Transverse colon (tissue), 4 donors: Measurements from ENCODE around the gene MTCH1. TPM values are rescaled to one million over a fixed set of nuclear protein-coding genes. Genes with fewer than 3 reads are reported as not detected.

Source experiments
- DNase-seq: peaks from one replicate; pipeline ENCODE4 v3.0.0-alpha.2; 2019
- H3K27ac ChIP-seq, 4 donors: fragments of 200-600 bp; sonication (generic); 2 replicates each; pipeline ENCODE4 v1.5.1; 2016 to 2018; ENCODE audit warnings: inconsistent platforms in 4 of 4
- H3K27me3 ChIP-seq: fragments of 200-600 bp; sonication (generic); 2 replicates; pipeline ENCODE4 v1.5.1; 2017; ENCODE audit warnings: inconsistent platforms
- H3K36me3 ChIP-seq, 4 donors: fragments of 200-600 bp; sonication (generic); 2 replicates each; pipeline ENCODE4 v1.5.1; 2017 to 2019; ENCODE audit warnings: inconsistent platforms in 4 of 4
- H3K4me1 ChIP-seq, 4 donors: fragments of 200-600 bp; sonication (generic); 2 replicates each; pipeline ENCODE4 v1.5.1; 2017 to 2020; ENCODE audit warnings: inconsistent platforms in 4 of 4
- H3K4me3 ChIP-seq, 4 donors: fragments of 200-600 bp; sonication (generic); 1 replicate in 1 of 4; 2 replicates in 3 of 4; pipeline versions ENCODE4 v1.5.1 to v1.6.1; 2017 to 2019; ENCODE audit warnings: inconsistent platforms in 4 of 4
- H3K9me3 ChIP-seq, 2 donors: fragments of 200-600 bp; sonication (generic); 2 replicates each; pipeline ENCODE4 v1.5.1; 2017 to 2019; ENCODE audit warnings: inconsistent platforms in 2 of 2
- EP300 ChIP-seq: sonication (generic); formaldehyde crosslinking; IDR thresholded peaks from one replicate; pipeline ENCODE4 v1.6.1; 2017; ENCODE audit warnings: antibody characterized with exemption, low read depth
- POLR2A ChIP-seq: fragments of 450-650 bp; IDR thresholded peaks from one replicate; pipeline ENCODE4 v1.6.1; 2016; ENCODE audit warnings: antibody characterized with exemption, mild to moderate bottlenecking, moderate library complexity
- POLR2AphosphoS5 ChIP-seq, 3 donors: sonication (generic); formaldehyde crosslinking; IDR thresholded peaks; one replicate each; pipeline ENCODE4 v1.6.1; 2016; ENCODE audit warnings: antibody characterized with exemption in 3 of 3
- WGBS, 2 donors: methylation state at CpG; one replicate each; pipeline ENCODE4 v1.1.5; 2018; ENCODE audit warnings: low coverage in 1 of 2; 5-methylcytosine and 5-hydroxymethylcytosine counted together
- in situ Hi-C, 4 donors: fragments of 200-750 bp; cut with MboI; loops; one replicate each; pipeline versions ENCODE4 v1.15.0 to v1.15.1; 2017; ENCODE audit warnings: low sequenced_read_pairs in 3 of 4, low pct_ligation_motif_present in 1 of 4, low pct_unique_long_range_greater_than_20kb in 1 of 4
- intact Hi-C: fragments of 100-400 bp; cut with DNase I; formaldehyde crosslinking; loops from one replicate; pipeline ENCODE4 v1.15.1; 2023; ENCODE audit warnings: low total_unique reads
- total RNA-seq, 4 donors: library from RNA; depleted of rRNA; stranded (reverse); fragments of >200 nt; gene quantifications; one replicate each; pipeline ENCODE4 v1.1.0, GENCODE V29; 2016
- TF ChIP-seq, protein P1 (sequence below), 5 experiments: fragments of 200-600 bp in 3 of 5; fragments of 450-650 bp in 2 of 5; sonication (generic) in 3 of 5; IDR thresholded peaks; 1 replicate in 2 of 5; 2 replicates in 3 of 5; pipeline ENCODE4 v1.5.1; 2016 to 2017; ENCODE audit warnings: antibody characterized with exemption in 5 of 5, inconsistent platforms in 3 of 5, mild to moderate bottlenecking in 2 of 5, moderate library complexity in 1 of 5

The MTCH1 gene
- total RNA-seq, 4 donors from 2014 or later, result 123 to 190 (median 152) TPM

DNA sequence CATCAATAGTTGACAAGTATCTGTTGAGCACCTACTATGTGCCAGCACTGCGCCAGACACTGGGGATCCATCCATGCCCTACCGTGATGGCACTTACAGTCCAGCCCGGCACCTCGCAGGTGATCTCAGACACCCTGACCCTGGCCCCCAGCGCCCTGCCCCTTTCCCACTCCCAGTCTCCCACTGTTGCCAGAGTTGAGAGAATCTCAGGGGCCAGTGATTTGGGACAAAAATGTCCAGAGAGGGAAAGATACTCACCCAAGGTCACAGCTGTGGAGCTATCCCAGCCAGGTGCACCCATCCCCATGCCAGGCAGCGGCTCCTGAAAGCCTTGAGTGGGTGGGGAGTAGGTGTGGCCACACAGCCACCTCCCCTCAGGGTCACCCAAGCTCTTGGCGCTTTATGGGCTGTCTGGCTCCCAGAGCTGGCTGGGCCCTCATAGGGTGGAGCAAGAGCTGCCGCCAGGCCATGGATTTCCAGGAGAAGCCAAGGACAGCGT, 28.2 kb downstream of the MTCH1 start:
- intact Hi-C loops, result no loop called here
- 85% methylated on average over 9 of the region's 9 CpGs; no CpG with 5 or more reads in 1 of the 2 donors for WGBS, 2 donors

DNA sequence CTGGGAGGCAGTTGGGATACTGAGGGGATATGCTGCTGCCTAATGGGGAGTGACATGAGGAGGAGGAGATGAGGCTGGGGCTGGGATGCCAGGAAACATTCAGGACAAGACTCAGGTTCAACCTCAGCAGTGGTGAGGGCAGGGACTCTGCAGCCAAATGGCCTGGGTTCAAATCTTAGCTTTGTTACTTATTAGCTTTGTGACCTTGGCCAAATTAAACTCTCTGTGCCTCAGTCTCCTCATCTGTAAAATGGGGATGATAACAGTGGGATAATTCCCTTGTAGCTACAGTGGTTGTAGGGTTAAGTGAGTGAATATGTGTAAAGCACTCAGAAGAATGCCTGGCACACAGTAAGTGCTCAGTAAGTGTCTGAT, 29.6 kb downstream of the MTCH1 start:
- no peaks in the 10 kb centered on the region for H3K27me3 ChIP-seq
- DNase-seq, result no peak
- no peak for TF ChIP-seq EP300
- no peak for TF ChIP-seq POLR2A
- TF ChIP-seq, protein P1, sequence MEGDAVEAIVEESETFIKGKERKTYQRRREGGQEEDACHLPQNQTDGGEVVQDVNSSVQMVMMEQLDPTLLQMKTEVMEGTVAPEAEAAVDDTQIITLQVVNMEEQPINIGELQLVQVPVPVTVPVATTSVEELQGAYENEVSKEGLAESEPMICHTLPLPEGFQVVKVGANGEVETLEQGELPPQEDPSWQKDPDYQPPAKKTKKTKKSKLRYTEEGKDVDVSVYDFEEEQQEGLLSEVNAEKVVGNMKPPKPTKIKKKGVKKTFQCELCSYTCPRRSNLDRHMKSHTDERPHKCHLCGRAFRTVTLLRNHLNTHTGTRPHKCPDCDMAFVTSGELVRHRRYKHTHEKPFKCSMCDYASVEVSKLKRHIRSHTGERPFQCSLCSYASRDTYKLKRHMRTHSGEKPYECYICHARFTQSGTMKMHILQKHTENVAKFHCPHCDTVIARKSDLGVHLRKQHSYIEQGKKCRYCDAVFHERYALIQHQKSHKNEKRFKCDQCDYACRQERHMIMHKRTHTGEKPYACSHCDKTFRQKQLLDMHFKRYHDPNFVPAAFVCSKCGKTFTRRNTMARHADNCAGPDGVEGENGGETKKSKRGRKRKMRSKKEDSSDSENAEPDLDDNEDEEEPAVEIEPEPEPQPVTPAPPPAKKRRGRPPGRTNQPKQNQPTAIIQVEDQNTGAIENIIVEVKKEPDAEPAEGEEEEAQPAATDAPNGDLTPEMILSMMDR (IDR thresholded peaks at IDR 0.05), result no peak
- TF ChIP-seq POLR2AphosphoS5 (IDR thresholded peaks at IDR 0.05), result no peak
- intact Hi-C loops, result no loop called here
- in situ Hi-C loops, result no loop called here
- no peaks in the 10 kb centered on the region for H3K9me3 ChIP-seq
- no peak overlapping the region for H3K27ac ChIP-seq
- no peak overlapping the region for H3K4me3 ChIP-seq
- H3K36me3 ChIP-seq, result no peaks in the 10 kb centered on the region
- no peaks in the 10 kb centered on the region for H3K4me1 ChIP-seq

More for the DNA sequence above, 28.2 kb downstream of the MTCH1 start:
- H3K36me3 ChIP-seq, result no peaks in the 10 kb centered on the region
- in situ Hi-C loops, result no loop called here
- TF ChIP-seq EP300, result no peak
- TF ChIP-seq, protein P1 (IDR thresholded peaks at IDR 0.05), result no peak
- TF ChIP-seq POLR2A, result no peak
- no peak for TF ChIP-seq POLR2AphosphoS5 (IDR thresholded peaks at IDR 0.05)
- no peak overlapping the region for H3K4me3 ChIP-seq
- H3K4me1 ChIP-seq, result no peaks in the 10 kb centered on the region
- no peak overlapping the region for H3K27ac ChIP-seq
- DNase-seq, result no peak
- H3K27me3 ChIP-seq, result no peaks in the 10 kb centered on the region
- no peaks in the 10 kb centered on the region for H3K9me3 ChIP-seq

DNA sequence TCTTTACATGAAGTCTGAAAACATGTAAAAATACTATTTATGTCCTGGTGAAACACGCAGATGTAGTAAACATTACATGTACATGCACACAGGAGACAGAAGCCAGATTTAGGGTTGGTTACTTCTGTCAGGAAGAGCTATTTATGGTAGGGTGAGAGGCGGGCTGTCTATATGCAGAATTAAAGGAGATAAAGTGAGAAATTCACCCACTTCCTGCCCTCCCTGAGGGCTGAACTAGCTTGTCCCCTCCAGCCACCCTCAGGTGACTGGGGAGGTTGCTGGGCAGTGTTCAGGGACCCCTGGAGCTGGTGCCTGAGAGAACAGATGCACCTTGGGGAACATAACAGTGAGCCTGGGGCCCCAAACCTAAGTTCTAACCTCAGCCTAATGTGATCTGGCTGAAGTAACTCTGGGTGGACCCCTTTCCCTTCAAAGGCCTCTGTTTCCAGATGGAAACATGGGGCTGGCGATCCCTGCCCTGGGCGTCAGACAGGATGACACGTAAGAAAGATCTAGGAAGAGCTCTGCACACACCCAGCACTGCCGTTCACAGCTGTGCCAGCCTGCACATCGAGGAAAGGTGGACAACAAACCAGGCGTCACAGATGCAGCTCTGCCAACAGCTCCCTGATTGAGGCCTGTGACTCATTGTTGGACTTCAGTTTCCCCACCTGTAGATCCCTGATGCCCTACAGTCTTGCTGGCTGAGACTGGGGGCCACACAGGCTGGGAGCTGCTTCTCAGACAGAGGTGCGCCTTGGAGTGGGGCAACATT, 30.1 kb downstream of the MTCH1 start:
- no peaks in the 10 kb centered on the region for H3K4me1 ChIP-seq
- in situ Hi-C loops, result no loop called here
- no peak overlapping the region for H3K27ac ChIP-seq
- TF ChIP-seq EP300 (no peak), POLR2A (no peak), POLR2AphosphoS5 (IDR thresholded peaks at IDR 0.05) (no peak)
- TF ChIP-seq, protein P1 (IDR thresholded peaks at IDR 0.05), result no peak
- intact Hi-C loops, result no loop called here
- DNase-seq, result no peak
- no peaks in the 10 kb centered on the region for H3K36me3 ChIP-seq
- no peaks in the 10 kb centered on the region for H3K27me3 ChIP-seq
- 75 to 77% methylated on average over 2 to 9 of the region's 9 CpGs for WGBS, 2 donors
- no peaks in the 10 kb centered on the region for H3K9me3 ChIP-seq
- H3K4me3 ChIP-seq, result no peak overlapping the region

DNA sequence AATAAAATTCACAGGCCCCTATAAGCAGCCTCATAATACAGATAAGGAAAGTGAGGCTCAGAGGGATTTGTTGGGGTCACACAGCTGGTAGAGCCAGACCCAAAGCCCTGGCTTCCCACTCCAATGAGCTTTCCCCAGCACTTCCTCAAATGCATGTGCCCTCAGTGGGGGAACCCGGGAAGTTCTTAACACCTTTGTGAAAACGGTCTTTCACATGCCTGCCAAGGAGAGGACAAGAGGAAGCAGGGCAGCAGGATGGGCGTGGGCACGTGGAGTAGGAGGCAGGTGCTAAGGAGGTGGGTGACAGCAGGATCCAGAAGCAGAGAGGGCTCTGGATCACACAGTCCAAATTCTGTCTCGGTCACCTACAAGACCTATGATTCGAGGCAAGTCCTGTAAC, 30.9 kb downstream of the MTCH1 start:
- H3K36me3 ChIP-seq, result no peaks in the 10 kb centered on the region
- no peaks in the 10 kb centered on the region for H3K4me1 ChIP-seq
- H3K27me3 ChIP-seq, result no peaks in the 10 kb centered on the region
- H3K4me3 ChIP-seq, result no peak overlapping the region
- intact Hi-C loops (no loop called here), in situ Hi-C loops (no loop called here)
- H3K9me3 ChIP-seq, result no peaks in the 10 kb centered on the region
- 48 to 69% methylated on average over 3 to 6 of the region's 6 CpGs for WGBS, 2 donors
- TF ChIP-seq POLR2A, result no peak
- no peak for TF ChIP-seq EP300
- TF ChIP-seq, protein P1 (IDR thresholded peaks at IDR 0.05), result no peak
- no peak for TF ChIP-seq POLR2AphosphoS5 (IDR thresholded peaks at IDR 0.05)
- H3K27ac ChIP-seq, result no peak overlapping the region
- no peak for DNase-seq
